Activated gamma-delta T cell treated with Interleukin-2 at 50 U/mL for 16 hours (primary cell): ENCODE measurements around the gene POU6F2.
A peak's percentile ranks its signal among the peaks of the same experiment; 100 is the strongest.
"Not testable (repeated sequence)": the region's sequence is repeated elsewhere in the genome, so short reads cannot be mapped to it uniquely, and the experiment has no call there.

Experiments
- DNase-seq: peaks from one replicate; pipeline ENCODE4 v3.0.0-alpha.2; 2020

Gene POU6F2

DNA sequence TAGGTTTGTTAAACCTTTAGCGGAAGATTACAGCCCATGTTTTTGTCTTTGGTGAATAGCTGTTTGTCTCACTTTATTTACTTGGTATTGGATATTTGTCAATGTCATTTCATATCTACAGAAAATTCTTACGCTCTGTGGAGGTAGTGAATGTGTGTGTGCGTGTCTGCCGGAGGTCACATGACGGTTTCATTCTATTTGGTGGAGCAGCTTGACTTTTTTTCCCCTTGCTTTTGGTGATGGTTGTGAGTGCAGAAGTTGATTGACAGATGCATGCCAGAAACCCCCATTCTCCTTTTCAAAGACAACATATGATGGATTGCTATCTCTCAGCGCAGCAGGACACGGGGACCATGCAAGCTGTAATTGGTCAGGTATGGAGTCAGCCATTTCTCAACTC, at the start of gene POU6F2:
Gene POU6F2 (plus strand): TSS at position 225 of the 400 bp plus-strand sequence. CDS start 45 bp downstream, at position 270.
- DNase-seq = no peak

GRCh38 chr7:38928506-38928905, 49.2 kb upstream of the POU6F2 start:
- no peak for DNase-seq

DNA sequence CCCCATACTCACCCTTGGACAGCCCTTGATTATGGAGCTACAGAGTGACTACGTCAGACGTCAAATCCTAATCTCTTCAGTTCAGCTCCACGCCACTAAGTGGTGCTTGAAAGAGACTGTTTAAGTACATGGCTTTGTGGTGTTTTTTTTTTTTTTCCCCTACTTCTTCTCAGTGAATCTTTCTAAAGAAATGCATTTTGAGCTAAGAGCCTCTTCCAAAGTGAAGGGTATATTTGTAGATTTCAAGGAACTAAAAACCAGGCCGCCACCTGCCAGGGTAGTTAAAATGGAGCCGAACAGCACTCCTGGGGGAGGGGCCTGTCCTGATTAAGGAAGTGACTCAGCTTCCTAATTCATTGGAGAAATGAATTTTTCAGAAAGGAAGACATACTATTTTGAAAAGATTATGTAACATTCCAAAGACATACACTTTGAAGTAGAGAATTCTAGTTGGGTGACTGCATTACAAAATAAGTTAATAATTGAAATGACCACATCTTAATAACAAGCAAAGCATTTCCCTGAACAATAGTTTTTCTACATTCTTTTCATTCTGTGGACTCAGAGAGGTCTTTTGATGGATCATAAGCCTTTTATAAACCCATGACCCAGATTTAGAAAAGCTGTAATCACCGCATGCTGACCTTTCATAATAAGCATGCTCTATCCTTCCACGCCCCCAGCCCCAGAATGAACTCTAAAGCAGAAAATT, 48.1 kb upstream of the POU6F2 start:
- no peak for DNase-seq

- peak; percentile 21 for DNase-seq
Measured at GRCh38 chr7:38932509-38933168, 45.1 kb upstream of the POU6F2 start.

- DNase-seq = no peak
Measured at GRCh38 chr7:38934051-38934450, 43.7 kb upstream of the POU6F2 start.

DNA sequence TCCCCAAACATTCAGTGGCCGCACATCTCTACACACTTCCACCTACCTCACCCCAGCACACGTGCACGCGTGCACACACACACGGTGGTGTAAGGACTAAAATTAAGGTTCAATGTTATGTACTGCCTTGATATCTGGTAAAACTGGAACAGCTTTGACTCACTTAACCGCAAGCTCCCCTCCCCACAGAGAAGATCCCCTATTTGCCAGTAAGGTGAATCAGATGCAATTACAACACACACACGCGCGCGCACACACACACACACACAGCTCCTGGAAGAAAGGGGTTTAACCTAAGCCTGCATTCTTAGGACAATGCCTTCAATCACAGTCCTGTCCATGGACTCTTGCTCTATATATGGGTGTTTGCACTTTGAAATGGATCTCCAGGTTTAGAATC, 43.2 kb upstream of the POU6F2 start:
- DNase-seq = no peak

GRCh38 chr7:38936641-38937040, 41.1 kb upstream of the POU6F2 start:
- no peak for DNase-seq

DNA sequence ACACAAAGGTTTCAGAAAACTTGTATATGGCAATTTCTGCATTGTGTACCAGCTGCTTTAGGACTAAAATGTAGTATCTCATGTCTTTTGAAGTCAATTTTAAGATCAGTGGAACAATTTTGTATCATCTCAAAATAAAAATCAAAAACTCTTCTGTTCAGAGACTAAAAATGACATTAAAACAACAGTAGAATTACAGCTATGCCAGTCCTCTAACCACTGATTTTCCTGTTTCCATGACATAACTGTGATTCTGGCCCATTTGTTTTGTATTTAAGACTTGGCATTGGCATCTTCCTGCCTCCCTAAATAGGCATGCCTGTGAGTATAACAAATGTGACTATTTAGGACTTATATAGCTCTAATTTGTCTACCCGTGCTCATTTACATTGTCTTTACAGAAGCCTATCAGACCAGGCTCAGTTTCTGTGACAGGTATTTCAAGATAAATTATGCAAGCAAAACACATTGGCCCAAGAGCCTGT, 39.7 kb upstream of the POU6F2 start:
- no peak for DNase-seq

DNA sequence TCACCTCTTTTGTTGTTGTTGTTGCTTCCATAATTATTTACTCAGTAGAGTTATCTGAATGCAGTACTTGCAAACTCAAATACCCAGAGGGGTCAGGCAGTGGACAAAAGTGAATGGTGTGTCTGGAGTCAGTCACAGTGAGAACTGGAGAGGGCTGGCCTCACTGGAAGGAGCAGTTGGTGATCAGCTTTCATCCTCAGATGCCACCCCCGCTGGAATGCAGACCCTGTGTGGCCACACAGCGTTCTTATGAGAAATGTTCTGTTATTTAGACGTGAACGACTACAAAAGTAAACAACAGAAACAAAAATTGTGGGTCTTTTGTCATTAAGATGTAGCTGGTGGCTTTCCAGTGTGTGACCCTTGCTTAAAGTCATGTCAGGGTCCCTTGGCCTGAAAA, 39.1 kb upstream of the POU6F2 start:
- no peak for DNase-seq

DNA sequence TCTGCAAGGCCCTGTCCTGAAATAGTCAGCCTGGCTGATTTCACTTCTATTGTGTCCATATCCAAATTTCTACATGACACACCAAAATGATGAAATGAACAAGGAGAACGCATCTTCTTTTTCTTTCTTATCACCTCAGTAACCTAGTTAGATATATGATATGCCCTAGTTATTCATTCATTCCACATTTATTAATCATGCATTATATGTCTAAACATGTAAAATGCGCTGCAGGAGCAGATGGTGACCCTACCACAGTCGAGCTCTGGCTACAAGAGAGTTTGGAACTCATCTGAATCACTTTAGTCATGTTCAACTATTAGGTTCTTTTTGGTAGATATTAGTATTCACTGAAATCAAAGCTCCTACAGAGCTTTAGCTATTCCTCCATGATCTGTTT, 36.9 kb upstream of the POU6F2 start:
- no peak for DNase-seq

DNA sequence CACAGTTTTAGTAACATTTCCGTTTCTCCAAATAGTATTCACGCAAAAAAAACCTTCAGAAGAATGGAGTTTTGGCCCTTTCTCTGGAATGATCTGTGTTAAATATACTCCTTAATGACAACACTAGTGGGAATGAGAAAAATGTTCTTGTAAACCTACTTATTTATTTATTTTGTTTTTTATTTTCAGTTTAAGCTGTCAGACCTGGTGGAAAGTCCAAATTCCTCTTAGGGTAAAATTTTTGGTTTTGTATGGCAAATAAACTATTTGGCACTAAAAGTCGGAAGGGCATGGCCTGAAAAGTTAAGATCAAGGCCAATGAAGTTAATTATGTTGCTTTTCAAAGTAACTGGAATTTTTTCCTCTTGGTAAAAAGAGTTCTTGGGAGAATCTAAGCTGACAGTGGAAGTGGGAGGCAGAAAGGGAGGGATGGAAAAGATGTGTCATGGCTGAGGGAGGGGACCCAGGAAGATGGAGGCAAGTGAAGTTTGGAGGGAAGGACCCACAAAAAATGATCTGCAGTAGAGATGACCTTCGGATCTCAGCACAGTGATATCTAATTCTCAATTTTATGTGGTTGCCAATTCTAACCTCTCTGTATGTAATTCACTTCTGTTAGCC, 35.2 kb upstream of the POU6F2 start:
- no peak for DNase-seq

DNA sequence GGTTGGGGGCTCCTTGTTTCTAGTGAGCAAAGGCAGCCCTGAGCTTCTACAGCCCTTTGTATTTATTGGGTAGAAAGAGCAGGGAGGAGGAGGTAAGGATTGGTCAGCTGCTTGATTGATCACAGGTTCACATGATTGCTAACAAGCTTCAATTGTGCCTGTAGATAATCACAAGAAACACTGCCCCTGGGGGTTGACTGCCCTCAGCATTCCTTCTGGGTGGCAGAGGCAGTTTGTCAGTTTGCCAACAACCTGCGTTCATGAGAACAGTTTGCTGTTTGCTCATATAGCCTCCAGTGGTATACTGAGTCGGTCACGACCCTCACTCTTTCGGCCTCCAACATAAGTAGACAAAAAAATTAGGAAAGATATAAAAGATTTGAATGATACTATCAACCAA, 30.2 kb upstream of the POU6F2 start:
- DNase-seq = not testable (repeated sequence)

- no peak for DNase-seq
Measured at GRCh38 chr7:38950309-38950708, 27.4 kb upstream of the POU6F2 start.

DNA sequence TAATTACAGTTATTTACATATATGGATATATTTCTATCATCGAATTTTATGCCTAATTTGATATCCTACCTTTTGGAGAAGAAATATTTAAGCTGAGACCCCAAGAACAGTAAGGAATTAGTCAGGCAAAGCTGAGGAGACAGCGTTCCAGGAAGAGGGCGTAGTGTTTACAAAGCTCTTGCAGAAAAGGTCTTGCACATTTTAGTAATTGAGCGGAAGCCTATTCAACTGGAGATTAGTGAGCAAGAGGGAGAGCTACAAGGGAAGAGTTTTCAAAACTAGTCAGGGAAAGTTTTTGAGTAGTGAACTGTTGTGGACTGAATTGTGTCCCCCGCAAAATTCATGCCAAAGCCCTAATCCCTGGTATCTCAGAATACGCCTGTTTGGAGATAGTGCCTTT, 26.5 kb upstream of the POU6F2 start:
- DNase-seq = no peak

DNA sequence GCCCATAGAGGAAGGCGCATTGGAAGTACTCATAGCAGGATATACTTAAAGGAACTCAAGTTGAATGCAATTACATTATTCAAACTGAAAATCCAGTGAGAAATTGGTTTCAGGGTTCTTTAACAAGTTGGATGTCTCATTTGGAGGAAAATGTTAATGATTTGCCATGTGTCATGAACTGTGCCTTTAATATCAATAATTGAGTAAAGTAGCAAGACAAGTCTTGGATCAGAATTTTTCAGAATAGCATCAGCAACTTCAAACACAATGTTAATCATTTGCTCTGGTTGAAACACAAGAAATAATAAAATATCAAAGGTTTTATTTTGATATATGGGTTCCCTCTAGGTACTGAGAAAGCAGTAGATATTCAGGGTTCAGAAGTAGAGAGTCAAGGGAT, 24.5 kb upstream of the POU6F2 start:
- no peak for DNase-seq

DNA sequence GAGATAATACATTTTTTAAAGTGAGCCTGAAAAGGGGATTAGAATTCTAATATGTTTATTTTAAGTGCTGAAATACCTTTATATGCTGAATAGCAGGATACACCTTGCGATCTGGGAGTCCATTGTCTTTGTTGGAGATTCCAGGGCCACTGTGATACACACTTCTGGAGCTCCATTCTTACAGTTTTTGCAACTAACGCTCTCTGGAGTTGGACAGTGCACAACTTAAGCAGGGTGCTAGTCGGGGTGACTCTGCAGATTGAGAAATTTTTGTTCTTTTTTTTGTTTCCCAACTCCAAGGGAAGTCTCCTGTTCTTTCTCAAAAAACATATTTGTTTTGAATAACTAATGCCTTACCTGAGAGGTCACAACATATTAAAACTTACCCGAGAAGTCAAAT, 23.7 kb upstream of the POU6F2 start:
- no peak for DNase-seq

- no peak for DNase-seq
Measured at GRCh38 chr7:38955892-38956291, 21.8 kb upstream of the POU6F2 start.

DNA sequence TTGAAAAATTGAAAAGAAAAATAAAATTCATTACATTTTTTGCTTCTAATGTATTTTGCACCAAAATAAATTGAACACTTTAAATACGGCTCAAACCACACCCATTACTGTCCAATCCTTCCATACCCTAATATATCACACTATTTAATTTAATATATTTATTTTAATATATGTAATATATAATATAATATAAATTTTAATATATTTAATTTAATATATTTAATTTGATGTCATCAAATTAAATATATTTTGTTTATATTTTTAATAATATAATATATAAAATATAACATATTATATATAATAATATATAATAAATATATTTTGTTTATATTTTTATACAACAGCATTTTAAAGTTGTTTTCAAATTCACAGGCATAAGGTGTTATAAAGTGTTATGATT, 15.7 kb upstream of the POU6F2 start:
- DNase-seq = no peak

DNA sequence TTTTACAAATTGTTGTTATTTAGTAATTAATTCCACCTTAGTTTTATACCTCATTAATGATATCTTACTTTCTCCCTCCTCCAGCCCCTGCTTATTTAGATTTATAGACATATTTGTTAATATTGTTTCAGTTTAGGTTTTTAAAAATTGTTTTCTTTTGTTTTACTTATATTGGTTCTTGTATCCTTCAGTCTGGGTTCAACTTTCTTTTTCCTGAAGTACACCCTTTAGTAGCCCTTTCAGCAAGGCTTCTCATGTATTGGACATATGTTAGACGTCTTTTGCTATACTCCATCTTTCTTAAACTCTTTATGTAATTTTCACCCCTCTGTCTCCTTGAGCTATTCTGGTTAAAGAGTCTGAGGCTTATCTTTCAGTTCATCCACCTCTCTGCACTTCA, 12.8 kb upstream of the POU6F2 start:
- DNase-seq = no peak

- no peak for DNase-seq
Measured at GRCh38 chr7:38973760-38974159, 3.9 kb upstream of the POU6F2 start.

- no peak for DNase-seq
Measured at GRCh38 chr7:38975944-38976392, 1.7 kb upstream of the POU6F2 start.

GRCh38 chr7:38978491-38978890, 782 bp downstream of the POU6F2 start:
- no peak for DNase-seq

GRCh38 chr7:38992203-38992602, 14.5 kb downstream of the POU6F2 start:
- DNase-seq = no peak

DNA sequence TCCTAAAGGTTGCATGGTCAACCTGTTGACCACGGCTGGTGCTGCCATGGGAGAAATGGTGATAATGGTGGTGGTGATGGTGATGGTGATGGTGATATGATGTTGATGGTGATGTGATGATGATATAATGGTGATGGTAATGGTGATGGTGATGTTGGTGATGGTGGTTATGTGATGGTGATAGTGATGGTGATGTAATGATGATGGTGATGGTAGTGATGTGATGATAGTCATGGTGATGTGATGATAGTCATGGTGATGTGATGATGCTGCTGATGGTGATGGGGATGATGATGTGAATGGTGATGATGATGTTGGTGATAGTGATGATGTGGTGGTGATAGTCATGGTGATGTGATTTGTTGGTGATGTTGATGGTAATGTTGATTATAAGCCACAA, 23.9 kb downstream of the POU6F2 start:
- no peak for DNase-seq
